ENCODE measurements around the gene ARRDC2. TPM values are rescaled to one million over a fixed set of nuclear protein-coding genes. Genes with fewer than 3 reads are reported as not detected.
"Not testable (repeated sequence)": the region's sequence is repeated elsewhere in the genome, so short reads cannot be mapped to it uniquely, and the experiment has no call there.

ARRDC2 gene
- total and polyA plus RNA-seq, 10 donors: 46.0 to 70.4 (median 56.1) TPM

DNA sequence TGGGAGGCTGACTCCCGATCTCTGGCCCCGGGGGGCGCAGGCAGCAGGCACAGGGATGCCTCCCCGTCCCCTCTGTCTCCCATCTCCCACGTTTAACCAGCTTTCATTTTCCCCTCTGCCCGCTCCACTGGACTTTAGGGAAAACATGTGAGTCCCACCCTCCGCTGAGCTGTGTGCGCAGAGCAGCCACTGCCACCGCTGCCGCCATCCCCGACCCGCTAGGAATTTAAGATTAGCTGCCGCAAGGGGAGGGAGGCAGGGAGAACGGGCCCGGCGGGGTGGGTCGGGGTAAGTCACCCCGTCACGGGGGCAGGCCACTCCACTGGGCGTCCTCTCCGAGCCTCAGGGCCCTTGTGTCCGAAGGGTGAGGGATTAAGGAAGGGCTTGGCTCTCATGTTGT, 25.5 kb upstream of the ARRDC2 start:
- no peaks in the 10 kb centered on the region for H3K9me3 ChIP-seq
- H3K4me1 ChIP-seq: peaks cover 0 to 16% (median 4%) of the 10 kb centered on the region in 6 donors
- H3K4me3 ChIP-seq: no peak overlapping the region
- H3K27ac ChIP-seq: no peak overlapping the region
- 85 to 90% (median 88%) methylated on average over 16 to 22 of the region's 22 CpGs for WGBS, 5 donors
- H3K27me3 ChIP-seq (replicated peaks in 1 of 7): peaks cover 0 to 32% (median 0%) of the 10 kb centered on the region in 7 donors
- no peak for DNase-seq
- no peaks in the 10 kb centered on the region for H3K36me3 ChIP-seq
- intact Hi-C loops (cut with DNase I; ENCODE audit: low total_unique reads): no loop called here
- TF ChIP-seq POLR2A (IDR thresholded peaks at IDR 0.05) (no peak), POLR2AphosphoS5 (IDR thresholded peaks at IDR 0.05) (no peak)
- TF ChIP-seq, protein P1, sequence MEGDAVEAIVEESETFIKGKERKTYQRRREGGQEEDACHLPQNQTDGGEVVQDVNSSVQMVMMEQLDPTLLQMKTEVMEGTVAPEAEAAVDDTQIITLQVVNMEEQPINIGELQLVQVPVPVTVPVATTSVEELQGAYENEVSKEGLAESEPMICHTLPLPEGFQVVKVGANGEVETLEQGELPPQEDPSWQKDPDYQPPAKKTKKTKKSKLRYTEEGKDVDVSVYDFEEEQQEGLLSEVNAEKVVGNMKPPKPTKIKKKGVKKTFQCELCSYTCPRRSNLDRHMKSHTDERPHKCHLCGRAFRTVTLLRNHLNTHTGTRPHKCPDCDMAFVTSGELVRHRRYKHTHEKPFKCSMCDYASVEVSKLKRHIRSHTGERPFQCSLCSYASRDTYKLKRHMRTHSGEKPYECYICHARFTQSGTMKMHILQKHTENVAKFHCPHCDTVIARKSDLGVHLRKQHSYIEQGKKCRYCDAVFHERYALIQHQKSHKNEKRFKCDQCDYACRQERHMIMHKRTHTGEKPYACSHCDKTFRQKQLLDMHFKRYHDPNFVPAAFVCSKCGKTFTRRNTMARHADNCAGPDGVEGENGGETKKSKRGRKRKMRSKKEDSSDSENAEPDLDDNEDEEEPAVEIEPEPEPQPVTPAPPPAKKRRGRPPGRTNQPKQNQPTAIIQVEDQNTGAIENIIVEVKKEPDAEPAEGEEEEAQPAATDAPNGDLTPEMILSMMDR (IDR thresholded peaks at IDR 0.05 in 8 of 11, conservative IDR thresholded peaks at IDR 0.05 in 3 of 11): no peak

- intact Hi-C loops (cut with DNase I; ENCODE audit: low total_unique reads): no loop called here
- no peaks in the 10 kb centered on the region for H3K9me3 ChIP-seq
- no peak overlapping the region for H3K27ac ChIP-seq
- peaks cover 0 to 32% (median 0%) of the 10 kb centered on the region in 7 donors for H3K27me3 ChIP-seq (replicated peaks in 1 of 7)
- DNase-seq: no peak
- WGBS, 5 donors: 66 to 81% (median 76%) methylated on average over 11 to 17 of the region's 17 CpGs
- peaks cover 0 to 6% (median 0%) of the 10 kb centered on the region in 6 donors for H3K4me1 ChIP-seq
- H3K36me3 ChIP-seq: no peaks in the 10 kb centered on the region
- no peak overlapping the region for H3K4me3 ChIP-seq
- TF ChIP-seq POLR2A (IDR thresholded peaks at IDR 0.05) (no peak), POLR2AphosphoS5 (IDR thresholded peaks at IDR 0.05) (no peak)
- TF ChIP-seq, protein P1 (IDR thresholded peaks at IDR 0.05 in 8 of 11, conservative IDR thresholded peaks at IDR 0.05 in 3 of 11): no peak
Observed at GRCh38 chr19:17985037-17985818, 22.7 kb upstream of the ARRDC2 start.

GRCh38 chr19:17986569-17986968, 21.4 kb upstream of the ARRDC2 start:
- H3K36me3 ChIP-seq; H3K4me1 ChIP-seq; H3K9me3 ChIP-seq; H3K27ac ChIP-seq; intact Hi-C loops (cut with DNase I; ENCODE audit: low total_unique reads); H3K4me3 ChIP-seq; DNase-seq: not testable (repeated sequence)
- peaks cover 0 to 26% (median 0%) of the 10 kb centered on the region in 7 donors for H3K27me3 ChIP-seq (replicated peaks in 1 of 7)
- WGBS, 5 donors: 74 to 90% (median 80%) methylated on average over 8 of the region's 8 CpGs

DNA sequence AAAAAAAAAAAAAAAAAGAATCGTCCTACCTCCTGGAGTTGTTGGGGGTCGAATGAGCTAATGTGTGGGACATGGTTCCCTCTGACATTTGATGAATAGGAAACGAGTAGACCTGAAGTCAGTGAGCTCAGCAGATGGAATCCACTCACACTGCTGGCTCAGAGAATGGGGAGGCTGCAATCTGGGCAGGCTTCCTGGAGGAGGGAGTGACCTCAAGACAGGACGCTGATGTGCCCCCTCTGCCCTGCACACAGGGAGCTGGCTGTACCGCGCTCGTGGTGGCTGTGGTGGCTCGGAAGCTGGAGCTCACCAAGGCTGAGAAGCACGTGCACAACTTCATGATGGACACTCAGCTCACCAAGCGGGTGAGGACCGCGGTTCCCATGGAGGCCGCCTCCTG, 19.8 kb upstream of the ARRDC2 start:
- Histone ChIP-seq H3K4me3 (no peak overlapping the region), H3K27ac (no peak overlapping the region), H3K36me3 (no peaks in the 10 kb centered on the region), H3K4me1 (no peaks in the 10 kb centered on the region), H3K27me3 (replicated peaks in 1 of 7) (peaks cover 0 to 23% (median 0%) of the 10 kb centered on the region in 7 donors), H3K9me3 (no peaks in the 10 kb centered on the region)
- intact Hi-C loops (cut with DNase I; ENCODE audit: low total_unique reads): no loop called here
- TF ChIP-seq POLR2A (IDR thresholded peaks at IDR 0.05) (no peak), POLR2AphosphoS5 (IDR thresholded peaks at IDR 0.05) (no peak)
- TF ChIP-seq, protein P1 (IDR thresholded peaks at IDR 0.05 in 8 of 11, conservative IDR thresholded peaks at IDR 0.05 in 3 of 11): no peak
- 81 to 92% (median 89%) methylated on average over 13 of the region's 13 CpGs for WGBS, 5 donors
- no peak for DNase-seq

Measured in spleen (tissue), 11 donors.